Measurements from ENCODE around the gene CTXN1.
A peak's percentile ranks its signal among the peaks of the same experiment; 100 is the strongest.
"Not testable (repeated sequence)": the region's sequence is repeated elsewhere in the genome, so short reads cannot be mapped to it uniquely, and the experiment has no call there.

CTXN1 gene

GRCh38 chr19:7932276-7932929, 6.5 kb upstream of the CTXN1 start:
- no peak overlapping the region for H2AK5ac ChIP-seq (ENCODE audit: low read length, severe bottlenecking)
- no peaks in the 10 kb centered on the region for H3K9me3 ChIP-seq (ENCODE audit: control insufficient read depth, low read length)
- H3K27me3 ChIP-seq (ENCODE audit: control insufficient read depth in 1 of 2, insufficient read depth in 1 of 2, low read length in 2 of 2), result no peaks in the 10 kb centered on the region
- no peak overlapping the region for H3K9ac ChIP-seq (ENCODE audit: low read length)
- no peak overlapping the region for H4K8ac ChIP-seq (ENCODE audit: low read length)
- no peak overlapping the region for H2BK120ac ChIP-seq (ENCODE audit: low read depth, low read length)
- no peak for DNase-seq
- no peak overlapping the region for H4K91ac ChIP-seq (ENCODE audit: low read length)
- no peak overlapping the region for H2BK15ac ChIP-seq (ENCODE audit: low read depth, poor library complexity, severe bottlenecking)
- H3K14ac ChIP-seq (ENCODE audit: low read length in 2 of 2), result no peak overlapping the region
- no peak overlapping the region for H3K4ac ChIP-seq (ENCODE audit: low read depth in 1 of 2, low read length in 2 of 2)
- 96% methylated on average over 25 of the region's 32 CpGs for WGBS
- H2BK12ac ChIP-seq (ENCODE audit: low read length in 2 of 2), result no peak overlapping the region
- H3K23ac ChIP-seq (ENCODE audit: low read length in 2 of 2), result no peak overlapping the region
- H3K18ac ChIP-seq (ENCODE audit: low read depth in 1 of 2, low read length in 2 of 2), result no peak overlapping the region
- no peak overlapping the region for H2AFZ ChIP-seq (ENCODE audit: low read depth, low read length)
- no peak overlapping the region for H3K4me2 ChIP-seq (ENCODE audit: low read length, poor library complexity, severe bottlenecking)
- H3K4me3 ChIP-seq (ENCODE audit: insufficient read depth in 1 of 2, low read depth in 1 of 2, low read length in 2 of 2), result no peak overlapping the region
- peaks cover 19% of the 10 kb centered on the region for H3K4me1 ChIP-seq (ENCODE audit: control insufficient read depth, insufficient read depth, low read depth, low read length)
- peaks cover 69 to 79% of the 10 kb centered on the region in 2 experiments for H3K36me3 ChIP-seq (ENCODE audit: control insufficient read depth in 1 of 2, insufficient read depth in 2 of 2, low read depth in 1 of 2, low read length in 2 of 2)
- H3K27ac ChIP-seq (ENCODE audit: low read length, poor library complexity, severe bottlenecking), result no peak overlapping the region
- H2BK5ac ChIP-seq (ENCODE audit: low read depth, low read length, poor library complexity, severe bottlenecking), result no peak overlapping the region
- peaks cover 22% of the 10 kb centered on the region for H3K79me1 ChIP-seq (replicated peaks; ENCODE audit: low read length, poor library complexity, severe bottlenecking)

GRCh38 chr19:7931221-7932061, 5.5 kb upstream of the CTXN1 start:
- H2AK5ac ChIP-seq (ENCODE audit: low read length, severe bottlenecking), result no peak overlapping the region
- no peak for DNase-seq
- WGBS, result 96% methylated on average over 34 of the region's 36 CpGs
- H3K79me1 ChIP-seq (replicated peaks; ENCODE audit: low read length, poor library complexity, severe bottlenecking), result peaks cover 21% of the 10 kb centered on the region
- H3K4ac ChIP-seq (ENCODE audit: low read depth in 1 of 2, low read length in 2 of 2), result no peak overlapping the region
- H2BK120ac ChIP-seq (ENCODE audit: low read depth, low read length), result no peak overlapping the region
- H3K4me2 ChIP-seq (ENCODE audit: low read length, poor library complexity, severe bottlenecking), result no peak overlapping the region
- no peak overlapping the region for H4K8ac ChIP-seq (ENCODE audit: low read length)
- peaks cover 26% of the 10 kb centered on the region for H3K4me1 ChIP-seq (ENCODE audit: control insufficient read depth, insufficient read depth, low read depth, low read length)
- H4K91ac ChIP-seq (ENCODE audit: low read length), result no peak overlapping the region
- no peak overlapping the region for H3K18ac ChIP-seq (ENCODE audit: low read depth in 1 of 2, low read length in 2 of 2)
- H3K4me3 ChIP-seq (ENCODE audit: insufficient read depth in 1 of 2, low read depth in 1 of 2, low read length in 2 of 2), result no peak overlapping the region
- H2BK15ac ChIP-seq (ENCODE audit: low read depth, poor library complexity, severe bottlenecking), result no peak overlapping the region
- no peak overlapping the region for H2AFZ ChIP-seq (ENCODE audit: low read depth, low read length)
- no peak overlapping the region for H3K23ac ChIP-seq (ENCODE audit: low read length in 2 of 2)
- H3K9ac ChIP-seq (ENCODE audit: low read length), result no peak overlapping the region
- H3K36me3 ChIP-seq (ENCODE audit: control insufficient read depth in 1 of 2, insufficient read depth in 2 of 2, low read depth in 1 of 2, low read length in 2 of 2), result peaks cover 60 to 77% of the 10 kb centered on the region in 2 experiments
- H3K9me3 ChIP-seq (ENCODE audit: control insufficient read depth, low read length), result no peaks in the 10 kb centered on the region
- no peak overlapping the region for H3K27ac ChIP-seq (ENCODE audit: low read length, poor library complexity, severe bottlenecking)
- no peak overlapping the region for H2BK12ac ChIP-seq (ENCODE audit: low read length in 2 of 2)
- H3K14ac ChIP-seq (ENCODE audit: low read length in 2 of 2), result no peak overlapping the region
- no peak overlapping the region for H2BK5ac ChIP-seq (ENCODE audit: low read depth, low read length, poor library complexity, severe bottlenecking)
- H3K27me3 ChIP-seq (ENCODE audit: control insufficient read depth in 1 of 2, insufficient read depth in 1 of 2, low read length in 2 of 2), result no peaks in the 10 kb centered on the region

DNA sequence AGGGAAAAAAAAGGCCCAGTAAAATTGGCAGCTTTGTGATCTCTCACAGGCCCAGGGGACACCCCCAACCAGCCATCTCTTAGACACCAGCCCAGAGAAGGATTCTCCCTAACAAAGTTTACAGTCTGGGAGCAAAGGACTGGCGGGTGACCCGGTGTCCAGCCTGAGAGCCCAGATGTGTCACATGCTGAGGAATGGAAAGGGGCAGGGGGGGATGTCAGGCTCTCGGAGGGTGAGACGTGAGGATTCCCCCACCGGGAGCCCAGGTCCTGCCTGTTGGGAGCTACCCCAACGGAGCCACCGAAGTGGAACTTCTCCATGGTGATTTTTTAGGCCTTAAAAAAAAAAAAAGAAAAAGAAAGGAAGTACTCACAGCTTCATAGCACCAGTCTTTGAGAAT, 4.8 kb upstream of the CTXN1 start:
- Histone ChIP-seq H3K4me3 (ENCODE audit: insufficient read depth in 1 of 2, low read depth in 1 of 2, low read length in 2 of 2) (no peak overlapping the region), H3K4me2 (ENCODE audit: low read length, poor library complexity, severe bottlenecking) (no peak overlapping the region), H2AK5ac (ENCODE audit: low read length, severe bottlenecking) (no peak overlapping the region), H2BK15ac (ENCODE audit: low read depth, poor library complexity, severe bottlenecking) (no peak overlapping the region), H3K4me1 (ENCODE audit: control insufficient read depth, insufficient read depth, low read depth, low read length) (peaks cover 30% of the 10 kb centered on the region), H3K79me1 (replicated peaks; ENCODE audit: low read length, poor library complexity, severe bottlenecking) (peaks cover 19% of the 10 kb centered on the region), H3K23ac (ENCODE audit: low read length in 2 of 2) (no peak overlapping the region), H2BK120ac (ENCODE audit: low read depth, low read length) (no peak overlapping the region), H4K91ac (ENCODE audit: low read length) (no peak overlapping the region), H4K8ac (ENCODE audit: low read length) (no peak overlapping the region), H2BK5ac (ENCODE audit: low read depth, low read length, poor library complexity, severe bottlenecking) (no peak overlapping the region), H3K18ac (ENCODE audit: low read depth in 1 of 2, low read length in 2 of 2) (no peak overlapping the region), H2BK12ac (ENCODE audit: low read length in 2 of 2) (no peak overlapping the region), H2AFZ (ENCODE audit: low read depth, low read length) (no peak overlapping the region), H3K9me3 (ENCODE audit: control insufficient read depth, low read length) (no peaks in the 10 kb centered on the region), H3K14ac (ENCODE audit: low read length in 2 of 2) (no peak overlapping the region), H3K4ac (ENCODE audit: low read depth in 1 of 2, low read length in 2 of 2) (no peak overlapping the region), H3K36me3 (ENCODE audit: control insufficient read depth in 1 of 2, insufficient read depth in 2 of 2, low read depth in 1 of 2, low read length in 2 of 2) (peaks cover 53 to 70% of the 10 kb centered on the region in 2 experiments), H3K27me3 (ENCODE audit: control insufficient read depth in 1 of 2, insufficient read depth in 1 of 2, low read length in 2 of 2) (no peaks in the 10 kb centered on the region), H3K9ac (ENCODE audit: low read length) (no peak overlapping the region), H3K27ac (ENCODE audit: low read length, poor library complexity, severe bottlenecking) (no peak overlapping the region)
- 89% methylated on average over 6 of the region's 7 CpGs for WGBS
- DNase-seq, result no peak

DNA sequence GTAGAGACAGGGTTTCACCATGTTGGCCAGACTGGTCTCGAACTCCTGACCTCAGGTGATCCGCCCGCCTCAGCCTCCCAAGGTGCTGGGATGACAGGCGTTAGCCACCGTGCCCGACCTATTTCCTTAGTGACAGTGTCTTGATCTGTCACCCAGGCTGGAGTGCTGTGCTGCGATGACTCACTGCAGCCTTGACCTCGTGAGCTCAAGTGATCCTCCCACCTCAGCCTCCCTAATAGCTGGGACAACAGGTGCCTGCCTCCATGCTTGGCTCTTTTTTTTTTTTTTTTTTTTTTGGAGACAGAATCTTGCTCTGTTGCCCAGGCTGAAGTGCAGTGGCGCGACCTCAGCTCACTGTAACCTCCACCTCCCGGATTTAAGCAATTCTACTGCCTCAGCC, 4.1 kb upstream of the CTXN1 start:
- not testable (repeated sequence) for H3K27ac ChIP-seq (ENCODE audit: low read length, poor library complexity, severe bottlenecking); H3K14ac ChIP-seq (ENCODE audit: low read length in 2 of 2); H2AFZ ChIP-seq (ENCODE audit: low read depth, low read length); H3K4ac ChIP-seq (ENCODE audit: low read depth in 1 of 2, low read length in 2 of 2); H2BK120ac ChIP-seq (ENCODE audit: low read depth, low read length); H2BK5ac ChIP-seq (ENCODE audit: low read depth, low read length, poor library complexity, severe bottlenecking); H2AK5ac ChIP-seq (ENCODE audit: low read length, severe bottlenecking); H3K27me3 ChIP-seq (ENCODE audit: control insufficient read depth in 1 of 2, insufficient read depth in 1 of 2, low read length in 2 of 2); H3K18ac ChIP-seq (ENCODE audit: low read depth in 1 of 2, low read length in 2 of 2); H4K8ac ChIP-seq (ENCODE audit: low read length); H2BK15ac ChIP-seq (ENCODE audit: low read depth, poor library complexity, severe bottlenecking); H4K91ac ChIP-seq (ENCODE audit: low read length); H2BK12ac ChIP-seq (ENCODE audit: low read length in 2 of 2); H3K4me2 ChIP-seq (ENCODE audit: low read length, poor library complexity, severe bottlenecking); H3K9me3 ChIP-seq (ENCODE audit: control insufficient read depth, low read length); H3K23ac ChIP-seq (ENCODE audit: low read length in 2 of 2); H3K9ac ChIP-seq (ENCODE audit: low read length); H3K4me3 ChIP-seq (ENCODE audit: insufficient read depth in 1 of 2, low read depth in 1 of 2, low read length in 2 of 2)
- Histone ChIP-seq H3K36me3 (ENCODE audit: control insufficient read depth in 1 of 2, insufficient read depth in 2 of 2, low read depth in 1 of 2, low read length in 2 of 2) (peaks cover 46 to 63% of the 10 kb centered on the region in 2 experiments), H3K79me1 (replicated peaks; ENCODE audit: low read length, poor library complexity, severe bottlenecking) (peaks cover 14% of the 10 kb centered on the region), H3K4me1 (ENCODE audit: control insufficient read depth, insufficient read depth, low read depth, low read length) (peaks cover 36% of the 10 kb centered on the region)
- peak; percentile 14 for DNase-seq
- 81% methylated on average over 8 of the region's 11 CpGs for WGBS

Data from mesenchymal stem cell (in vitro differentiated cells and primary cell).